GM18861 (cell line): Measurements from ENCODE around the gene TAF5L.
"Not testable (repeated sequence)": the region's sequence is repeated elsewhere in the genome, so short reads cannot be mapped to it uniquely, and the experiment has no call there.

Experiments used
- ATAC-seq: cut with Tn5 transposase; IDR thresholded peaks from one replicate; pipeline ENCODE4 v1.9.1; 2021; ENCODE audit not compliant: unreplicated experiment

The TAF5L gene

DNA sequence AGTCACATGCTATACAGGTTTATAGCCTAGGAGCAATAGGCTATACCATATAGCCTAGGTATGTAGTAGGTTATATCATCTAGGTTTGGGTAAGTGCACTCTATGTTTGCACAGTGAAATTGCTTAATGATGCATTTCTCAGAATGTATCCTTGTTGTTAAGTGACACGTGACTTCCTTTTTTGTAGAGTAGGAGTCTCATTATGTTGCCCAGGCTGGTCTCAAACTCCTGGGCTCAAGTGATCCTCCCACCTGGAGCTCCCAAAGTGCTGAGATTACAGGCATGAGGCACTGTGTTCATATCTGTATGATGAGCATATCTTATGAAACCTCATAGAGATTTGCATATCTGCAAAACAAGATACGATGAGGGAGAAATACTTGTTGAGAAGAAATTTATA is 53.6 kb downstream of the TAF5L start:
- ATAC-seq = no peak

DNA sequence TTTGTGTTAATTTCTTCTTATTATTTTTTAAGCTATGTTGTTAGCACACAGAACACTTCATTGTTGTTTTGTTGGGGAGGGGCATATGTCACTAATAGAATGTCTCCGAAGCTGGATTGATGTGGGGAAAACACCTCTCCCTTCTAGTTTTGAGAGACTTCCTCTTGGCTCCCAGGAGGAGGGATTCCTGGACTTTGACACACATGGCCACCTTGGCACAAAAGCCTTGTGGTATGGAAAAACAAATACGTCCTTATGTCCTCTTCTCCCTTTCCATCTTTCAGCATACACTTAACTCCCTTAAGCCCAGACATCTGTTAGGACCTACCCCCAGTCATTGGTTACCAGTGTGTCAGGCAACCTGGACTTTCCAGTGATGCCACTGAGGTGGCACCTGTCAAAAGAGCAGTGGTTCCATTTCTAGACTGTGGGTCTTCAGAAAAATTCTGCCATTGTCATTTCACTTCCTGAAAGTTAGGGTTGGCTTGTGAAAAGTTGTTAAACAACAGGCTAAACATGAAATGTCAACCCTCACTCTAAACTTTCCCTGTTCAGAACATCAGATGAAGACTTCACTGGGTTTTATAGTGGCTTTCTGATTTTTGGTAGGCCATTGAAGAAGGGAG is 54.9 kb downstream of the TAF5L start:
- no peak for ATAC-seq

DNA sequence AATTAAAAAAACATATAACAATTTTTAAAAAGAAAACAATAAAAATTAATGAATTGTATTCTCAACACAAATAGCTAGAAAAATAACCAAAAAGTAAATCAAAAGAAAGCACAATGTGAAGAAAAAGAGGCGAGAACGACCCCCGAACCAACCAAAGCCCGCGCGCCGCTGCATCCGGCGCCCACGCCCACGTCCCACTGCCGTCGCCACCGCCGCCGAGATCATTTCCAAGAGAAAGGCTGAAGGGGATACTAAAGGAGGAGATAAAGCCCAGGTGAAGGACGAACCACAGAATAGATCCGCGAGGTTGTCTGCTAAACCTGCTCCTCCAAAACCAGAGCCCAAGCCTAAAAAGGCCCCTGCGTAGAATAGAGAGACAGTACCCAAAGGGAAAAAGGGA is 55.6 kb downstream of the TAF5L start:
- ATAC-seq = no peak

DNA sequence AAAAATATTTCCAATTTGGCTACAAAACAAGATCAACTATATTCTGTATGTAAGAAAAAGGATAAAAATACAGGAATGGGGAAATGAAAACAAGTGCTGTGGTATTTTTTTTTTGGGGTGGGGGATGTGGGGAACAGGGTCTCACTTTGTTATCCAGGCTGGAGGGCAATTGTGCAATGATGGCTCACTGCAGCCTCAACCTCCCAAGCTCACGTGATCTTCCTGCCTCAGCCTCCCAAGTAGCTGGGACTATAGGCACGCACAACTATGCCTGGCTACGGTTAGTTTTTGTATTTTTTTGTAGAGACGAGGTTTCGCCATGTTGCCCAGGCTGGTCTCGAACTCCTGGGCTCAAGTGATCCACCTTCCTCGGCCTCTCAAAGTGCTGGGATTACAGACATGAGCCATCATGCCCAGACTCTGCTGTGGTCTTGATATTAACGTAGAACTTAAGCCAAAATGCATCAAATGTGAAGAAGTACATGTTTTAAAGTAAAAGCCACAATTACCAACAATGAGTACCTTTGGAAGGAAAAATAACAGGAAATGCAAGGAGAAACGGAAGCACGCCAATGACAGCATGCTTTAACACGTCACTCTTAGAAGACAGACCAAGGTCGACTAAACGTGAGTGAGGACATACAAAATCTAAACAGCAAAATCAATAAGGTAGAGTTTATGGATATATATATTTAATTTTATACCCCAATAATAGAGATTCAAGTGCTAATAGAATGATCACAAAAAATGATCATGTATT is 58.6 kb downstream of the TAF5L start:
- no peak for ATAC-seq

DNA sequence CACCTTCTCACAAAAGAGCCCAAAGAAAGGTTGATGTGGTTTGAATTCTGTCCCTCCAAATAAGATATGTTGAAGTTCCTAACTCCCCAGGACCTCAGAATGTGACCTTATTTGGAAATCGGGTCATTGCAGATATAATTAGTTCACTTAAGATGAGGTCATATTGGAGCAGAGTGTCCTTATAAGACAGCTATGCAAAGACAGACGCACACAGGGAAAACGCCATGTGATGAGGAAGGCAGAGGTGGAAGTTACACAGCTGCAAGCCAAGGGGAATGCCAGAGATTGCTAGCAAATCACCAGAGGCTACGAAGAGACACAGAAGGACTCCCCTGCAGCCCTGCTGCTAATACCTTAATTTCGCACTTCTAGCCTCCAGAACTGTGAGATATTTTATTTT is 62.2 kb downstream of the TAF5L start:
- ATAC-seq = no peak

DNA sequence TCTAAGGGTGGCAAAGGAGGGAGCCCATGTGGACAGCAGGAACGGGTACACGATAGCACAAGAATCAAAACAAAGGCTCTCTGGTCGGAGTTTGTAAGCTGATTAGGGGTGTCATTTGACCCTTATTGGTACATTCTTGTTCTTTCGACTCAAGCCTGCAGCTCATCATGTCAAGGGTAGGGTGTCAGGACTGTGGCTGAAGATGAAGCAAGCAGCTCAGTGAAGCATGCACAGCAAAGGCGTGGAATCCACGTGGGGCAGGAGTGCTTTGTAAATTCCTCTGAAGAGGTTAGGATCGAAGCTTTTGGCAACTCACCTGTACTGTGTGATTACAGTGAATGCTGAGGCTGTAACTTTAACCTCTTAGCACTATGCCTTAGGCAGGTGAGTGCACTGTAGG is 62.7 kb downstream of the TAF5L start:
- ATAC-seq = no peak

DNA sequence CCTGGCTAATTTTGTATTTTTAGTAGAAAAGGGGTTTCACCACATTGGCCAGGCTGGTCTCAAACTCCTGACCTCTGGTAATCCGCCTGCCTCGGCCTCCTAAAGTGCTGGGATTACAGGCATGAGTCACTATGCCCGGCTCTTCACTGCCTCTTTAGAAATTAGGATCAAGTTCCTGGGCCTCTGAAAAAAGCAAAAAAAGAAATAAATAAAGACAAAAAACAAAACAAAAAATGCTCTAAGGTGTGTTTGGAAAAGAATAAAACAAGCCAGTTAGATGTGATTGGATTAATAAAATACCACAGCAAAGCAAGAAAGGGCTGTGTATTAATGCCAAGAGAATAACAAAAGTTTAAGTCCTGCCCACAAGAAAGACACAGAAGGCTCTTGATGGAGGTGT is 63.2 kb downstream of the TAF5L start:
- no peak for ATAC-seq

DNA sequence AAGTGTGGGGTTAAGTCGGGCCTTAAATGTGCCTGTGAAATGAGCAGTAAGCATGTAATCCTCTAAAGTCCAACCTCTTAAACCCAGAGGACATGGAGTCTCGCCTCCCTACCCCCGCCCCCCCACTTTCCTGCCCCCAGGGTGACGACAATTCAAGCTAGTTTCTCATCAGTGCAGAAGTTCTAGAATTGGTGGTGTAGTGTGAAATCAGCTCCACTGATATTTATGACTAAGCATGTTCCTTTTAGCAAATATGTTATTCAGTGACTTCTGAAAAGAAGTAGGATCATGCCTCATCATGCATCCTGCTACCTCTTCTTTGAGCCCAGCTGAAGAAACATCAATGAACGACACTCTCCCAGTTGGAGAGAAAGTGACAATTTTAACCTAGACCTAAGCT is 64.8 kb downstream of the TAF5L start:
- ATAC-seq = no peak

DNA sequence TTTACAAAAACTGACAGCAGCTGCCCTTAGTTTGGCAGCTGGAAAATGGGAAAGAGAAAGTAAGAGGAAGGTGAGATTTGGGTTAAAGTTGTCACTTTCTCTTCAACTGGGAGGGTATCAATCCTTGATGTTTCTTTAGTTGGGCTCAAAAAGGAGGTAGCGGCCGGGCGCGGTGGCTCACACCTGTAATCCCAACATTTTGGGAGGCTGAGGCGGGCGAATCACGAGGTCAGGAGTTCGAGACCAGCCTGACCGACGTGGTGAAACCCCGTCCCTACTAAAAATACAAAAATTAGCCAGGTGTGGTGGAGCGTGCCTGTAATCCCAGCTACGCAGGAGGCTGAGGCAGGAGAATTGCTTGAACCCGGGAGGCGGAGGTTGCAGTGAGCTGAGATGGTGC is 65.8 kb downstream of the TAF5L start:
- not testable (repeated sequence) for ATAC-seq

DNA sequence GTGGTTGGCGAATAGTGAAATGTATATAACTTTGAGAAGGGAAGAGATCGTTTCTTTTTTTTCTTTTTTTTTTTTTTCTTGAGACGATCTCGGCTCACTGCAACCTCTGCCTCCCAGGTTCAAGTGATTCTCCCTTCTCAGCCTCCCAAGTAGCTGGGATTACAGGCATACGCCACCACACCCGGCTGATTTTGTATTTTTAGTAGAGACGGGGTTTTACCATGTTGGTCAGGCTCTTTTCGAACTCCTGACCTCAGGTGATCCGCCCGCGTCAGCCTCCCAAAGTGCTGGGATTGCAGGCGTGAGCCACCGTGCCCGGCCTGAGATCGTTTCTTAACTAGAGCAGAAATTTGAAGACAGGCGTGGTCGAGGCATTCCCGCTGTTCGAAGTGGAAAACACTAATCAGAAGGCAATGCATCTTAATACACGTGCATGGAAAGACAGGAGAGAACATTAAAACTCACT is 66.6 kb downstream of the TAF5L start:
- not testable (repeated sequence) for ATAC-seq

DNA sequence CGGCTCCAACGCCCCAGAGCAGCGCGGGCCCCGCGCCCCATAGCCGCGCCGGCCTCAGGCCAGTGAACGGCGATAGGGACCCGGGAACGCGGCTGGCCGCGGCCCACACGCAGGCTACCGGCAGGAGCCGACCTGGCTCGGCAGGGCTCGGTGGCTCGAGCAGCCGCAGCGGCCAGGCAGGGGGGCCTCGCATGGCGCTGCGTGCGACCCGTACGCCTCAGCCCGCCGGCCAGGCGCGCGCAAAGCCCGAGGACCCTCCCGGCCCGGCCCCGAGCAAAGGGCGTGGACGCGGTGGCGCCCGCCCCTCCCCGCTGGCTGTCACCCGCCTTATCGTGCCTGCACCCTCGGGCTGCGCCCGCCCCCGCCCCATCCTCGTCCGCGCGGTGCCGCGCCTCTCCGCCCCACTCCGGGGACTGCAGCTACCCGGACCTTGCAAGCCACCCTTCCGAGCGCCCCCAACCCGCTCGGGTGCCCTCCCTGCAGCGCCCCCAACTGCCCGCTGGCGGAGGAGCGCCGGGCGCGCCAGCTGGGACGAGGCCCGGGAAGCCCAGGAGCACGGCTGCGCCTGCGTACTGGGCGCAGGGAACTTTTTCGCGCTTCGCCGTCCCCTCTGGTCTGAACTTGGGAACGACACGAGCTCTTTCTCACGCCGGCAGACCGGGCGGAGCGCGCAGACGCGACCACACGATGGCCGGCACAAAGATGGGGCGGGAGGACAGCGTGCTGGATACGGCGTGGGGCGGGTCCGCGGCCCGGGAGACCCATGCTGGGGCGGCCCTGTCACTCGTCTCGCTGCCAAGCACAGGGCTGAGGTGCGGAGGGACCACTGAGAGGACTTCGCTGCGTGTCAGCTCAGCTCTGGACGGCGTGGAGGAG is 67.2 kb downstream of the TAF5L start, which contains the start of gene ABCB10:
Gene ABCB10, minus strand, starts transcription at position 248 of the 876 bp plus-strand sequence. Its CDS starts 55 bp downstream, at position 193.
- peak; percentile 80 for ATAC-seq

DNA sequence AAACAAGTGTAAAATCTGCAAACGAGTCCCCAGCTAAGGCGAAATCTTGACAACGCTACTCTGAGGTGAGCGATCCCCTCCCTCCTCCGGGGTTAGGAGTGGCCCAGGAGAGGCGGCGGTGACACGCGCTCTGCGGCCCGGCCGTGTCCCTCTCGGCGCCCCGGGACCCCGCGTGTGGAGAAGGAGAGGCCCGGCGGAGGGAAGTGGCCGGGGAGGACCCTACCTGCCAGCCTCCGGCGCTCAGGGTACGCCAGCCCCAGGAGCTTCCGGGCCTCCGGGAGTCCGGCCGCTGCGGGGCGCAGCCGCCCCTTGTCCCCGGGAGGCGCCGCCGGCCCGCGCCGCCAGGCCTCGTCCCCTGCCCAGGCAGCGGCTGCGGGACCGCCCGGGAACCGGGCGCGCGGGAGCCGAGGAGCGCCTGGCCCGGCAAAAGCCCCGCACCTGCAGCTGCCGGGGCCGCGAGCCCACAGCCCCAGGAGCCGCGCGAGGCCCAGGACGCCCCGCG is 68.0 kb downstream of the TAF5L start:
- ATAC-seq = peak; percentile 26

DNA sequence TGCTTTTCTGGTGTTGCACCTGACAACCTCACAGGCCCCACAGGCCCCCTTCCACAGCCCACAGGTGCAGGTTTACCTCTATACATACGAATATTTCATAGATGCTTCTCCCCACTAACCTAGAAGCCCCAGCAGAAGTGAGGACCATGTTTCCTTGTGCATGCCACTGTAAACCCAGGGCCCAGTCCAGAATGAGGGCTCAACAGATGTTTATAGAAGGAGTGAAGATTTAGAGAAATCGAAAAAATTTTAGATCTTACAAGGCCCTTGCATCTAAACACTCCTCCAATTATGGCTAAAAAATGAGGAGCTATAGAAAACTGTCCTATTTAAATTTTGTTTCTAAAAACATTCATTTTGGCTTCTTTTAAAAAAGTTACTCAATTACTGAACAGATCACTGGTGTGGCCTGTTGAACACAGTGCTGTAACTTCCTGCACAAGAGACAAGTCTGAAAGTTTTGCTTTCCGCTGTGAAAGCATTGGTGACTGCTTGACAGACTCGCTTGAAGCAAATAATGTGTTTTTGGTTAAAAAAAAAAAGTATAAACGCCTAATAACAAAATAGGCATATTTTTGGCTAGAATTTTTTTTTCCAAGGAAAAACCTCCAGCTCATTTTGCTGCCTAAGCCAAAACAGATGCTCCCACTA is 68.6 kb downstream of the TAF5L start:
- no peak for ATAC-seq

DNA sequence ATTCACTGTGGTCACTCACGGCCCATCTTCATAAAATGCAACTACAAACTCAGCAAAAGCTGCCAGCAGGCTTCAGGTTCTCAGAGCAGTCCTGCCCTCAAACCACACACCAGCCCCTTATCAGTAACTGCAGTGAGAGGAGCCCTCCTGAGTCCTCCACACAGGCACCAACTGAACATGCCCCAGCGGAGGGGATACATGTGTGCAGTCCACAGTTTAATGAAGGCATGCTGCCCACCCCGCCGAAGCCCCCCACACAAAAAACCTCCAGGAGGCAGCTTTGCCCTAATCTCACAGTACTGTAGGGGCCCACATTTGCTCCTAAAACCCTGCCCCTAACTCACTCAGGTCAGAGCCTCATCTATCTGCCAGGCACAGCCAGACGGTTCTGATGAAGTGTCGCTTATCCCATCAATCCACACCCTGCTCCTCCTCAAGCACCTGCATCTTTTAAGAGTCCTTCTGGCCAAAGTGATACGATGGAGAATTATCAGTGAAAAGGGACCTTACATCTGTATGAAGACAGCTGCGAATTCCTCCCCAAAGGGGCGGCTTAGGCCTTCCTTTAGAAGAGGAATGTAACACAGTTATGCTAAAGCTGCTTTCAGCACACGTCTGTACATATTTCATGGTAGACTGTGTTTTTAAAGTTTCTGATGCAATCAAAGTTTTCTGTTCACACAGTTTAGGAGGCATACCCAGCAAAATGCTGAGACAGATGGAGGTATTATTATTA is 70.9 kb downstream of the TAF5L start:
- no peak for ATAC-seq

DNA sequence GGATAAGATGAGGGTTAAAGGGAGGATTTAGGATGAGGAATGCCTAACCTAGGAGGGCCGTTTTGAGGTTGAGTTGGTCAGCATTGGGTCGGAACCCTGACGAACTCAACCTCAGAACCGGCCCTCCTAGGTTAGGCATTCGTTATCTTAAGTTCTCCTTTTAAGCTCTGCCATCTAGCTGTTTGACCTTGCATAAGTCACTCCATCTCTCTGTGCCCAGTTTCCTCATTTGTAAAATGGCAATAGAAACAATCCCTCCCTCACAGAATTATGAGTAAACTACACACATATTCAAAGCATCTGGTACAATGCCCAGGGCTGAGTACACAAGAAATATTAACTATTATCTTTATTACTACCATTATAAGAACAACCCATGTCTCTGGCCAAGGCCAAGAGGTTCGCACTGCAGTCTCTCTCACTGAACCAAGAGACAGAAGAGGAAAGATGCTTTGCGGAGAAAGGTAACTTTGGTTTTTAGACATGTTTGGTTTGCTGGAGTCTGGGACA is 72.2 kb downstream of the TAF5L start:
- no peak for ATAC-seq

DNA sequence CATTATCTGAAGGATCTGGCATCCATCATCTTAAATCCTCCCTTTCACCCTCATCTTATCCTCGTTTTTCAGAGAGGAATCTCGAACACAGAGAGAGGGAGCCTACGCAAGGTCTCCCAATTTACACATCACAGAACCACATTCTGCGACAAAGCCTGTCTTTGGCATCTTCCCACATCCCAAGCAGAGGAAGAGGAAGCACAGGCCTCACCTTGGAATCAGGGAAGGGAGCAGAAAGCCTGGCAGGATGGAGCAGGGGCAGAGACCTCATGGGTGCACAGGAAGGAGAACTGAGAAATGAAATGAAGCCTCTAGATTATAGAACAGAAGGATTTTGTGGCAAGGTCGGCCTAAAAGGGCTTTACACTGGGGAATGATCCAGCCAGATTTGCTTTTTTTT is 73.2 kb downstream of the TAF5L start:
- no peak for ATAC-seq

DNA sequence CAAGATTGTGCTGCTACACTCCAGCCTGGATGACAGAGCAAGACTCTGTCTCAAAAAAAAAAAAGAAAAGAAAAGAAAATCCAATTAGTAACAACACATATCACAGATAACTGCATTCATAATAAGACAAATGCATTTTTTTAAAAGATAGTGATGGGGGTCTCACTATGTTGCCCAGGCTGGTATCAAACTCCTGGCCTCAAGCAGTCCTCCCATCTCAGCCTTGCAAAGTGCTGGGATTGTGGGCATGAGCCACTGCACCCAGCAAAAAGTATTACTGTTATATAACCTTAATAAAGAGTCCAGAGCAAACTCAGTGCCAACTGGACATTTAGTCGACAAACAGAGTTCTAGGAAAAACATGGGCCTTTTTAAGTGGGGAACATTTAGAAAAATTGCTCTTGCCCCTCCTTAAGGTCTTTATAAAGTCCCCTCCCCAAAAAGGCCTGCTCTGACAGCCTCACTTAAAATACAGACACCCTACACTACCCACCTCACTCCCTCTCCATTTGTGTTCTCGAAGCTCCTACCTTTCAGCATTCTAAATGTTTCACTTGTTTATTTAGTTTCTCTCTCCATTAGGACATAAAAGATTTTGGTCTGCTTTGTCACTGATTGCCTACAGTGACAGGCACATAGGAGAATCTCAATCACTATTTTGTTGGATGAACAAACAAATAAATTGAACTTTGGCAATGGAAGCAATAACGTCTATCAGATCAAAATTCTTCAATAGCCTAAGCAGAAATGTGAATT is 74.9 kb downstream of the TAF5L start:
- no peak for ATAC-seq

DNA sequence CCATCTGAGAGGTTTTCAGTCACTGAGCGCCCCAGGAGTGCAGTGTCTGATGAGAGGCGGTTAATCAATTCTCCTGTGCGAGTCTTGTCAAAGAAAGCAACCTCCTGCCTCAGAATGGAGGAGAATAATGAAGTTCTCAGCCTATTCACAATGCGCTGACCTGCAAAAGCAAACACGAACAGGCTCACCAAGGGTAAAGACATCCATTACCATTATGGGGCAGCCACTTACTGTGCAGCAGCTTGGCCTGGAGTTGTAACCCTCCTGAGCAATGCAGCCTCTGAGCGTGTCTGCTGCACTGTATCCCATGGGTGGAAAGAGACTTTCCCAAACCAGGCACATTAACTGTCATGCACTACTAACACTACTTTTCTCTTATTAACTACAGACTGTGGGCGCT is 78.4 kb downstream of the TAF5L start:
- no peak for ATAC-seq

DNA sequence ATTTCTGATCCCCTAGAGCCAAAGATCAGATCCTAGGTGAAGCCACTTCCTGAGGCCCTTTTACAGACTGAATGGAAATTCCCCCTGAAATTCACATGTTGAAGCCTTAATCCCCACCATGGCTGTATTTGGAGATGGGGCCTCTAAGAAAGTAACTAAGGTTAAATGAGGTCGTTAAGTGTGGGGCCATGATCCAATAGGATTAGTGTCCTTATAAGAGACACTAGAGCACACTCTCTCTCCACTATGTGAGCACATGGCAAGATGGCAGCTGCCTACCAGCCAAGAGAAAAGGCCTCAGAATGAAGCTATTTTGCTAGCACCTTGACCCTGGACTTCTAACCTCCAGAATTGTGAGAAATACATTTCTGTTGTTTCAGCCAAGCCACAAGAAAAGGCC is 81.3 kb downstream of the TAF5L start:
- ATAC-seq = no peak
